ENCODE data around the gene THAP6. TPM values are rescaled to one million over a fixed set of nuclear protein-coding genes. Genes with fewer than 3 reads are reported as not detected.
"Not testable (repeated sequence)": the region's sequence is repeated elsewhere in the genome, so short reads cannot be mapped to it uniquely, and the experiment has no call there.

Gene THAP6
- total RNA-seq, 1 experiment from 2014 or later: 13.6 TPM

- not testable (repeated sequence) for H3K36me3 ChIP-seq; H3K27me3 ChIP-seq (replicated peaks); DNase-seq (ENCODE audit: low read depth in 1 of 2, low spot score in 2 of 2); H3K9me3 ChIP-seq (replicated peaks); H3K27ac ChIP-seq; H3K4me1 ChIP-seq (replicated peaks); H3K4me3 ChIP-seq
Measured at GRCh38 chr4:75533926-75534325, 19.7 kb downstream of the THAP6 start.

GRCh38 chr4:75537308-75537707 is 23.0 kb downstream of the THAP6 start:
- H3K27me3 ChIP-seq (replicated peaks); H3K4me1 ChIP-seq (replicated peaks); H3K9me3 ChIP-seq (replicated peaks): not testable (repeated sequence)

DNA sequence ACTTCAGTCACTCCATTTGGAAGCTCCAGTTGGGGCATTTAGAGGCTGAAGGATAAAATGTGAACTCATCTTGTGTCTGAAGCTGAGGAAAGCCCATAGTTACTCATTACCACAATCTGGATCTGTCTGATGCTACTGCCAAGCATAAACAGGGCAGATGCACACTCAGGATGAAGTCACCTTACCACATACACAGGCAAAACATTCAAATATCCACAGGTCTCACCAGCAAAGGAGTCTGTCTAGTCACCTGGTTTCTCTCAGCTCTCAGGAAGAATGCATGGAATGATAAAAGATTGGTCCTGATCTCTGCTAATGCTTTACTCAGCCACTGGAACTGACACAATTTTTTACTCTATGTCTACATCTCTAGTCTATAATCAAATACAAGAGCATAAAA is 28.6 kb downstream of the THAP6 start:
- no peak for DNase-seq (ENCODE audit: low read depth in 1 of 2, low spot score in 2 of 2)
- H3K27ac ChIP-seq: no peak overlapping the region
- H3K9me3 ChIP-seq (replicated peaks): no peaks in the 10 kb centered on the region
- H3K4me1 ChIP-seq (replicated peaks): no peaks in the 10 kb centered on the region
- H3K4me3 ChIP-seq: no peak overlapping the region
- no peaks in the 10 kb centered on the region for H3K36me3 ChIP-seq
- H3K27me3 ChIP-seq (replicated peaks): no peaks in the 10 kb centered on the region

More at GRCh38 chr4:75537308-75537707, 23.0 kb downstream of the THAP6 start:
- DNase-seq (ENCODE audit: low read depth in 1 of 2, low spot score in 2 of 2); H3K27ac ChIP-seq; H3K36me3 ChIP-seq; H3K4me3 ChIP-seq: not testable (repeated sequence)

GRCh38 chr4:75544220-75544619 is 29.9 kb downstream of the THAP6 start:
- not testable (repeated sequence) for H3K27ac ChIP-seq; H3K4me3 ChIP-seq; DNase-seq (ENCODE audit: low read depth in 1 of 2, low spot score in 2 of 2); H3K36me3 ChIP-seq; H3K4me1 ChIP-seq (replicated peaks); H3K27me3 ChIP-seq (replicated peaks); H3K9me3 ChIP-seq (replicated peaks)

GRCh38 chr4:75544870-75545269 is 30.6 kb downstream of the THAP6 start:
- H3K27me3 ChIP-seq (replicated peaks): no peaks in the 10 kb centered on the region
- no peaks in the 10 kb centered on the region for H3K36me3 ChIP-seq
- no peak overlapping the region for H3K27ac ChIP-seq
- H3K4me3 ChIP-seq: no peak overlapping the region
- no peaks in the 10 kb centered on the region for H3K9me3 ChIP-seq (replicated peaks)
- H3K4me1 ChIP-seq (replicated peaks): no peaks in the 10 kb centered on the region
- no peak for DNase-seq (ENCODE audit: low read depth in 1 of 2, low spot score in 2 of 2)

- no peaks in the 10 kb centered on the region for H3K36me3 ChIP-seq
- no peak overlapping the region for H3K4me3 ChIP-seq
- no peak for DNase-seq (ENCODE audit: low read depth in 1 of 2, low spot score in 2 of 2)
- no peaks in the 10 kb centered on the region for H3K9me3 ChIP-seq (replicated peaks)
- no peaks in the 10 kb centered on the region for H3K4me1 ChIP-seq (replicated peaks)
- no peaks in the 10 kb centered on the region for H3K27me3 ChIP-seq (replicated peaks)
- H3K27ac ChIP-seq: no peak overlapping the region
Measured at GRCh38 chr4:75545526-75545925, 31.3 kb downstream of the THAP6 start.

DNA sequence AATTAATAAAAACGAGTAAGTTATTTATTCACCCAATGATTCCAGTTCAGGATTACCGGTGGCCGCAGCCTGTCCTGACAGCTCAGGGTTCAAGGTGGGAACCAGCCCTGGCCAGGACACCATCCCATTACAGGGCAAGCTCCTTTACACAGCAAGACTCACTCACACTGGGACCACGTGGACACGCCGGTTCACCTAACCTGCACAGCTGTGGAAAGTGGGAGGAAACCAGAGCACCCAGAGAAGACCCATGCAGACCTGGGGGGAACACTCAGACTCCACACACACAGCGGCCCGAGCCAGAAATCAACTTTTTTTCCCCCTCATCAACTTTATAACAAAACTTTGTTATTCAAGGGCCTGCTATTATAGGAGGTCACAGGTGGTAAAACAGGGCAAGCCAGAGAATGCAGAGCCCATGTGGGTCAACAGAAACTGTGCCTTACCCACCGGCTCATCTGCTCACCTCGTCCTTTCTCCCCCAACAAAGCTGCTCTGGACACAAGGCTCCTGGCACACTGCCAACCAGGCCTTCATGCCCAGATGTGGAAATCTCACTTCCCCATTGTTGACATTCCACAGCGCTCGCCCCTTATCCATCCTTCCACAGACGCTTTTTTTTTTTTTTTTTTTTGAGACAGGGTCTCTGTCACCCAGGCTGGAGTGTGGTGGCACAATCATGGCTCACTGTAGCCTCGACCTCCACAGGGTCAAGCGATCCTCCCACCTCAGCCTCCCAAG is 33.5 kb downstream of the THAP6 start:
- Histone ChIP-seq H3K36me3 (no peaks in the 10 kb centered on the region), H3K4me1 (replicated peaks) (no peaks in the 10 kb centered on the region), H3K9me3 (replicated peaks) (no peaks in the 10 kb centered on the region), H3K27me3 (replicated peaks) (no peaks in the 10 kb centered on the region), H3K4me3 (no peak overlapping the region), H3K27ac (no peak overlapping the region)
- DNase-seq (ENCODE audit: low read depth in 1 of 2, low spot score in 2 of 2): no peak

- Histone ChIP-seq H3K4me1 (replicated peaks) (no peaks in the 10 kb centered on the region), H3K36me3 (no peaks in the 10 kb centered on the region), H3K27me3 (replicated peaks) (no peaks in the 10 kb centered on the region), H3K9me3 (replicated peaks) (no peaks in the 10 kb centered on the region), H3K4me3 (no peak overlapping the region), H3K27ac (no peak overlapping the region)
- no peak for DNase-seq (ENCODE audit: low read depth in 1 of 2, low spot score in 2 of 2)
Measured at GRCh38 chr4:75549019-75549418, 34.7 kb downstream of the THAP6 start.

DNA sequence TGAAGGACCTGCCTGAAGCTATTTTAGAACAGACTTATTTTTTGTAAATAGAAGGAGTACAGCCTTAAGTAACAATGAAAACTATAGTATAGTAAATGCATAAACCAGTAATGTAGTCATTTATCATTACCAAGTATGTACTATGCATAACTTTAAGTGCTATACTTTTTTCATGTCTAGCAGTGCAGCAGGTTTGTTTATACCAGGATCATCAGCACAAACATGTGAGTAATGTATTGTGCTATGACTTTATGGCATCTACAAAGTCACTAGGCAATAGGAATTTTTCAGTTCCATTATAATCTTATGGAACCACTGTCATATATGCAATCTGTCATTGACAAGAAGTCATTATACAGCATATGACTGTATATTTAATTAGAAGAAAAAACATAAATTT is 38.2 kb downstream of the THAP6 start:
- DNase-seq (ENCODE audit: low read depth in 1 of 2, low spot score in 2 of 2): no peak
- peaks cover 11% of the 10 kb centered on the region for H3K4me1 ChIP-seq (replicated peaks)
- no peaks in the 10 kb centered on the region for H3K36me3 ChIP-seq
- H3K27me3 ChIP-seq (replicated peaks): peaks cover 5% of the 10 kb centered on the region; the same call in 1 of the 2 replicates
- no peak overlapping the region for H3K4me3 ChIP-seq
- H3K9me3 ChIP-seq (replicated peaks): no peaks in the 10 kb centered on the region
- H3K27ac ChIP-seq: no peak overlapping the region

- Histone ChIP-seq H3K4me3 (no peak within 1 kb of the TSS), H3K27ac (no peak within 1 kb of the TSS), H3K36me3 (no peaks in the 10 kb centered on the region), H3K9me3 (replicated peaks) (no peaks in the 10 kb centered on the region), H3K27me3 (replicated peaks) (peaks cover 5% of the 10 kb centered on the region; the same call in 1 of the 2 replicates), H3K4me1 (replicated peaks) (peaks cover 11% of the 10 kb centered on the region)
- peak in 1 of 2 experiments; percentile 20 for DNase-seq (ENCODE audit: low read depth in 1 of 2, low spot score in 2 of 2)
Measured at GRCh38 chr4:75555294-75556164, 41.3 kb downstream of the THAP6 start, which contains the start of gene ODAPH. Gene ODAPH (plus strand): TSS chr4:75556066. CDS start chr4:75556083, 17 bp downstream.

GRCh38 chr4:75557696-75558095 is 43.4 kb downstream of the THAP6 start:
- H3K9me3 ChIP-seq (replicated peaks): no peaks in the 10 kb centered on the region
- H3K27ac ChIP-seq: no peak overlapping the region
- peaks cover 5% of the 10 kb centered on the region; the same call in 1 of the 2 replicates for H3K27me3 ChIP-seq (replicated peaks)
- H3K36me3 ChIP-seq: no peaks in the 10 kb centered on the region
- H3K4me1 ChIP-seq (replicated peaks): peaks cover 11% of the 10 kb centered on the region
- H3K4me3 ChIP-seq: no peak overlapping the region
- DNase-seq (ENCODE audit: low read depth in 1 of 2, low spot score in 2 of 2): no peak

DNA sequence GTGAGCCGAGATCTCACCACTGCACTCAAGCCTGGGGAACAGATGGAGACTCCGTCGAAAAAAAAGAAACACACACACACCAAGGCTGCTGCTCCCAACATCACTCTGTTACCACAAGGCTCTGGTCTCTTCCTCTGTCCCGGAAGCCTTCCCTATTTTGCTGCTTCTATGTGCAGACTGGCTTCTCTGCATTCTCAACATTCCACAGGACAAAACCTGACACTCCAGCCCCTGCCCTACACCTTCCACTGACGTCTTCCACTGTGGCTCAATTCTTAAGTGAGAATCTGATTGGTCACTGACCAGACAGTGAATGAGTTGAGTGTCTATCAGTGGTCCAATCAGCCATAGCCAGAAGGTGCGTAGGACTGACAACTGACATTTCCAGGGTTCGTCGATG is 47.5 kb downstream of the THAP6 start:
- H3K4me3 ChIP-seq: no peak overlapping the region
- no peaks in the 10 kb centered on the region for H3K9me3 ChIP-seq (replicated peaks)
- H3K27ac ChIP-seq: no peak overlapping the region
- H3K27me3 ChIP-seq (replicated peaks): peaks cover 4% of the 10 kb centered on the region; the same call in 1 of the 2 replicates
- no peak for DNase-seq (ENCODE audit: low read depth in 1 of 2, low spot score in 2 of 2)
- no peaks in the 10 kb centered on the region for H3K36me3 ChIP-seq
- no peaks in the 10 kb centered on the region for H3K4me1 ChIP-seq (replicated peaks)

DNA sequence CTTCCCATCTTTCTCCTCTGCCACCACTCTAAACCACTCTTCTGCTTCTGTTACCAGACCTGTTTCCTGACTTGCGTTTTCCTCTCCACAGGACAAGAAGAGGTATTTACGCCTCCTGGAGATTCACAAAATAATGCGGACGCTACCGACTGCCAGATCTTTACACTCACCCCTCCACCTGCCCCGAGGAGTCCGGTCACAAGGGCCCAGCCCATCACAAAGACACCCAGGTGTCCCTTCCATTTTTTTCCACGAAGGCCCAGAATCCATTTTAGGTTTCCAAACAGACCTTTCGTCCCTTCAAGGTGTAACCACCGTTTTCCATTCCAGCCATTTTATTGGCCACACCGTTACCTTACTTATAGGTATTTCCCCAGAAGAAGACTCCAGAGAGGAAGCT is 49.8 kb downstream of the THAP6 start:
- Histone ChIP-seq H3K36me3 (no peaks in the 10 kb centered on the region), H3K4me3 (no peak overlapping the region), H3K27ac (no peak overlapping the region), H3K4me1 (replicated peaks) (no peaks in the 10 kb centered on the region), H3K27me3 (replicated peaks) (0 out of 2 replicates have a peak, but pooled peaks cover 4% of the 10 kb centered on the region), H3K9me3 (replicated peaks) (no peaks in the 10 kb centered on the region)
- DNase-seq (ENCODE audit: low read depth in 1 of 2, low spot score in 2 of 2): no peak

DNA sequence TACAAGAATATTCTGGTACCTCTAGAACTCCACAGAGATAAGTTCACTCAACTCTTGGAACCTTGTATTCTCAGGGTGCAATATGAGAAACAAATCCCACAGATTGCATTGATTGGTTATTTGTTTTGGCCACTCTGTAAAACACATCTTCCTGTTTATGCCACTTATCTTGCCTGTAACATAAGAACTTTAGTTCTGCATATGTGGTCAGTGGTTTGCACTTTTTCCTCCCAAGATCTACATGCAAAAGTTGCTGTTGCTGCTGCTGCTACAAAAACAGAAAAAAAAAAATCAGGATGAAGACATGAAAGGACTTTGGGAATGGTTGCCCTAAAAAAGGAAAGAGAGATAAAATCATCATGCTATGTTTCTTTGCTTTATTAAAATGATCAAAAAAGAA is 51.2 kb downstream of the THAP6 start:
- H3K4me1 ChIP-seq (replicated peaks): no peaks in the 10 kb centered on the region
- H3K27me3 ChIP-seq (replicated peaks): 0 out of 2 replicates have a peak, but pooled peaks cover 4% of the 10 kb centered on the region
- no peak overlapping the region for H3K27ac ChIP-seq
- H3K9me3 ChIP-seq (replicated peaks): no peaks in the 10 kb centered on the region
- no peak overlapping the region for H3K4me3 ChIP-seq
- H3K36me3 ChIP-seq: no peaks in the 10 kb centered on the region
- DNase-seq (ENCODE audit: low read depth in 1 of 2, low spot score in 2 of 2): no peak

Data from SJSA1 (cell line).